Activated naive CD4-positive, alpha-beta T cell treated with anti-CD3 and anti-CD28 coated beads for 36 hours (primary cell): ENCODE measurements around the gene ZNF652. TPM values are rescaled to one million over a fixed set of nuclear protein-coding genes. Genes with fewer than 3 reads are reported as not detected.
"Not testable (repeated sequence)": the region's sequence is repeated elsewhere in the genome, so short reads cannot be mapped to it uniquely, and the experiment has no call there.

ENCODE experiments used
- CTCF ChIA-PET: fragments of 350-600 bp; sonication (Branson Sonifier 250); formaldehyde crosslinking; loops from one replicate; lab custom pipeline; 2021; ENCODE audit warnings: antibody characterized with exemption; lab: Charles Lee
- DNase-seq: peaks from one replicate; pipeline ENCODE4 v3.0.0-alpha.2; 2020
- H3K27ac Mint-ChIP-seq: one replicate; pipeline ENCODE4 v1.8.0; 2021; ENCODE audit warnings: mild to moderate bottlenecking, mixed read lengths
- H3K27me3 Mint-ChIP-seq: one replicate; pipeline ENCODE4 v1.8.0; 2021; ENCODE audit warnings: low read depth, mixed read lengths
- H3K36me3 Mint-ChIP-seq: one replicate; pipeline ENCODE4 v1.8.0; 2021; ENCODE audit warnings: low read depth, mixed read lengths
- H3K4me1 Mint-ChIP-seq: one replicate; pipeline ENCODE4 v1.8.0; 2021; ENCODE audit warnings: low read depth, mixed read lengths
- H3K4me3 Mint-ChIP-seq: one replicate; pipeline ENCODE4 v1.8.0; 2021; ENCODE audit warnings: mild to moderate bottlenecking, moderate library complexity, mixed read lengths
- H3K9me3 Mint-ChIP-seq: one replicate; pipeline ENCODE4 v1.8.0; 2021; ENCODE audit warnings: mixed read lengths
- intact Hi-C: fragments of 100-400 bp; cut with micrococcal nuclease; formaldehyde crosslinking; loops from one replicate; pipeline ENCODE4 v1.15.1; 2023
- total RNA-seq, 2 experiments: library from RNA; stranded (reverse); gene quantifications; one replicate each; pipeline ENCODE4 v1.2.3, GENCODE V29; 2021

Gene ZNF652
- total RNA-seq, 2 experiments from 2014 or later, result 5.5 to 5.8 TPM

DNA sequence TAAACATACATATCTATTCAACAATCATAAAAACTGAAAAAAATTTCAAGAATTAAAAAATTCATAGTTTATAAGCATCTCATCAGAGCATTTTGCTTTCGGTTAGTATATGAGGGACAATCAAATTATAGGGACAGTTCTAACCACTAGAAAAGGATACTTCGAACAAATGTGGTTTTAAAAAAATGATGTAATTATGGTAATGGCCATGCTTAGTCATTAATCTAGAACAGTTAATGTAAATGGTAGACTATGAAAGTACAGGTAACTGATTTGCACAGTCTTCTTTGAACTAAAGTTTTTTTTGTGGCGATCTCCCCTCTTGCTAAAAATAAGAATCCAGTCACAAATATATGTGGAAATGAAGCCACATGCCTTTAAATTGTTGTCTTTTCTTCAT, 67.9 kb downstream of the ZNF652 start:
- Mint-ChIP-seq H3K4me3 (no peak overlapping the region), H3K4me1 (peaks cover 6% of the 10 kb centered on the region)
- intact Hi-C loops, result no loop called here

DNA sequence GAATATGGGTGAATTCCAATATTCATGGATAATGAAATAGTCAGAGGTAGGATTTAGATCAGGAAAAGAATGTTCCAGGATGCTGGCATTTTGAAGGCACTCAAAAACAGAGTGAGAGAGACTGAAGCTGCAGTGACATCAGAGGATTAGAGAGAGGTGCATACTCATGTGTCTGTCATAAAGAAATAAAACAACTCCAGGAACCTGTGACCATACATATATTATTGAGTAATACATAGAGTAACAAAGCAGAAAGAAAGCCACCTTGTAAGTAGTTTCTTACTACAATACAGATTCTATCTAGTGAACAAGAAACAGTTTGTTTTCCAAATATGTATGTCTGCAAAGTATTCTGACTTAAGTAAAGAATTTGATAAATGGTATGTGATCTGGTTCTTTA, 69.1 kb downstream of the ZNF652 start:
- Mint-ChIP-seq H3K9me3 (no peaks in the 10 kb centered on the region), H3K27me3 (no peaks in the 10 kb centered on the region), H3K36me3 (no peaks in the 10 kb centered on the region), H3K4me1 (peaks cover 6% of the 10 kb centered on the region), H3K27ac (no peak overlapping the region), H3K4me3 (no peak overlapping the region)
- intact Hi-C loops, result no loop called here
- DNase-seq, result no peak
- CTCF ChIA-PET, result no interaction called here

More for the DNA sequence above, 67.9 kb downstream of the ZNF652 start:
- CTCF ChIA-PET, result no interaction called here
- H3K27ac Mint-ChIP-seq, result no peak overlapping the region
- H3K27me3 Mint-ChIP-seq, result no peaks in the 10 kb centered on the region
- no peak for DNase-seq
- H3K9me3 Mint-ChIP-seq, result no peaks in the 10 kb centered on the region
- no peaks in the 10 kb centered on the region for H3K36me3 Mint-ChIP-seq

DNA sequence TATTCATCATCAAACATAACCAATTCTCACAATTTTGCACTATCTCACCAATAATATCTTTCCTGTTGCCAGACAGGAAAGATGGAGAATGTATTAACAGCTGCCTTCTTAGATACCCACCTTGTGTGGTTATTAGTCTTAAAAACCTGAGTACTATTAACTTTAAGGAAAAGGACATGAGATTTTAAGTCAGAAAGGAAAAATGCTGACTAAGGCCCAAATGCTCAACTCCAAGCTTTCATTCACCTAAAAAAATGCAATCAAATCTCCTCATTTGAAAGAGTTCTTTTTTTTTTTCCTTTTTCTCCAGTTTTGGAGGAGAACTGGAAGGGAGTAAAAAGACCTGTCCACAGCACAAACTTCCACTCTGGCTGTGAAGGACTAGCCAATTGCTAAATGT, 70.1 kb downstream of the ZNF652 start:
- CTCF ChIA-PET, result interaction anchor here (0.7 to 2.2 kb wide), 8 partner anchors 16 to 297 kb away, joined by 3 to 15 read pairs (median 4); no protein-coding TSS in a partner anchor
- Mint-ChIP-seq H3K27me3 (no peaks in the 10 kb centered on the region), H3K36me3 (no peaks in the 10 kb centered on the region), H3K27ac (no peak overlapping the region), H3K4me1 (peaks cover 6% of the 10 kb centered on the region), H3K4me3 (no peak overlapping the region), H3K9me3 (no peaks in the 10 kb centered on the region)
- no peak for DNase-seq
- intact Hi-C loops, result loop anchor here (2.0 kb wide), 1 partner anchor 61 kb away; the partner anchor contains the start of gene PHOSPHO1

DNA sequence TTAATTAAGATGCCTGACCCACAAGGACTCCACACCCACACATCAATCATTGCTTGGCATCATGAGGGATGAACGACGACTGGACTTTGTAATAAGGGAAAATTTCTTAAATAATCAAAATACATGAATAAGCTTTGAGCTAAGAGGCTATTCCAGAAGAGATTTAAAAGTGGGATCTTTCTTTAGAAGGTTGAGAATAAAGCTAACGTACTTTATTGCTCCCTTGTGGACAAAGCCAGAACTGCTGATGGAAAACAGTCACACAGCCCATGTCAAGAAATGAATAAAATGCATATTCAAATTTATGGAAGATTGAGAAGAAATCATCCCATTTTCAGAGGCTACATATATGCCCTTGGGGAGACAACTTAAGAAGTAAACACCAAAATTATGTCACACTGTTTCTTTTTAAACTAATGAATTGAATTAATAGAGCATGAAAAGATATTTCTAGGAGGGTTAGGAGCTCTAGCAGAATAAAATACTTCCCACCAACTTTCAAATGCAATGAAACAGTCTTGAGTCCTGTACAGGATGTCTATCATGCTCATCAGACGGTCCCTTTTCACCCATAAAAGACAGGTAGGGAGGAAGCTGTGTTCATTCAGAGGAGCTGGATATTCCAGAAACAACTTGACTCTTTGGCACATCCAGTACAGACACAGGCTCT, 71.2 kb downstream of the ZNF652 start:
- H3K27ac Mint-ChIP-seq, result no peak overlapping the region
- CTCF ChIA-PET, result interaction anchor here (0.7 to 2.2 kb wide), 16 partner anchors 9 to 194 kb away, joined by 3 to 15 read pairs (median 4); partner anchors contain the start of gene PHOSPHO1
- H3K36me3 Mint-ChIP-seq, result no peaks in the 10 kb centered on the region
- H3K4me3 Mint-ChIP-seq, result no peak overlapping the region
- no peaks in the 10 kb centered on the region for H3K9me3 Mint-ChIP-seq
- H3K4me1 Mint-ChIP-seq, result peaks cover 6% of the 10 kb centered on the region
- intact Hi-C loops, result loop anchor here (1.0 to 2.0 kb wide), 2 partner anchors 60 to 111 kb away; partner anchors contain the start of gene PHOSPHO1
- DNase-seq, result peak; percentile 40
- H3K27me3 Mint-ChIP-seq, result no peaks in the 10 kb centered on the region

DNA sequence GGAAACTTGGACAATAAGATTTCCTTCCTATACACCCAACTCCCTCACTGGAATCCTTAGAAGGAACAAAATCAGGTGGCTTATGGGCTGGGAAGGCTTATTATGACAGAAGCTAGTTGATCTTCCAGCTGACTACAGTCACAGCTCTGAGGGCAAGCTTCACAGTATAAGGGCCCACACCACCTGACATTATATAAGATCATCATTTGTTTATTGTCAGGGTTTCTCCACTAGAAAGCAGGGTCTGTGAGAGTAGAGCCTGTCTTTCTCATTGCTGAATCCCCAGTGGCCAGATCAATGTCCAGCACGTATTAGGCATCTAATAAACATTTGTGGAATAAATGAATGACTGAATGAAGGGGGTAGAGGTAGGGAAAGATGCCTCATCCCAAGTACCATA, 73.7 kb downstream of the ZNF652 start:
- CTCF ChIA-PET, result interaction anchor here (1.2 to 1.9 kb wide), 2 partner anchors 60 to 108 kb away, joined by 3 to 4 read pairs; no protein-coding TSS in a partner anchor
- peaks cover 2% of the 10 kb centered on the region for H3K4me1 Mint-ChIP-seq

DNA sequence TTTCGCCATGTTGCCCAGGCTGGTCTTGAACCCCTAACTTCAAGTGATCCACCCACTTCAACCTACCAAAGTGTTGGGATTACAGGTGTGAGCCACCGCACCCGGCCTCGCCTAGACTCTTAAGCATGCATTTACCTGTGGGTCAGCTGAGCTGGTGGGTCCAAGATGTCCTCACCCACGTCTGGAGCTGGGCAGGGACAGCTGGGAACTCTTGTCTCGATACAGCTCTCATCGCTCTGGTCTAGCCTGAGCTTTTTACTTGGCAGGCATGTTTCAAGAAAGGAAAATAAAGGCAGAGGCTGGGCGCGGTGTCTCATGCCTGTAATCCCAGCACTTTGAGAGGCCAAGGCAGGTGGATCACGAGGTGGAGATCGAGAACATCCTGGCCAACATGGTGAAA, 74.6 kb downstream of the ZNF652 start:
- CTCF ChIA-PET, result interaction anchor here (0.6 to 1.9 kb wide), 3 partner anchors 55 to 109 kb away, joined by 3 to 4 read pairs (median 3); no protein-coding TSS in a partner anchor
- H3K27me3 Mint-ChIP-seq, result no peaks in the 10 kb centered on the region
- DNase-seq, result no peak
- intact Hi-C loops, result loop anchor here (5.0 kb wide), 1 partner anchor 125 kb away; no protein-coding TSS in a partner anchor
- H3K9me3 Mint-ChIP-seq, result no peaks in the 10 kb centered on the region
- H3K4me1 Mint-ChIP-seq, result no peaks in the 10 kb centered on the region
- no peaks in the 10 kb centered on the region for H3K36me3 Mint-ChIP-seq
- H3K4me3 Mint-ChIP-seq, result no peak overlapping the region
- H3K27ac Mint-ChIP-seq, result no peak overlapping the region

More for the DNA sequence above, 73.7 kb downstream of the ZNF652 start:
- H3K27ac Mint-ChIP-seq, result no peak overlapping the region
- H3K9me3 Mint-ChIP-seq, result no peaks in the 10 kb centered on the region
- H3K27me3 Mint-ChIP-seq, result no peaks in the 10 kb centered on the region
- H3K36me3 Mint-ChIP-seq, result no peaks in the 10 kb centered on the region
- H3K4me3 Mint-ChIP-seq, result no peak overlapping the region
- intact Hi-C loops, result loop anchor here (5.0 kb wide), 1 partner anchor 126 kb away; no protein-coding TSS in a partner anchor
- no peak for DNase-seq

DNA sequence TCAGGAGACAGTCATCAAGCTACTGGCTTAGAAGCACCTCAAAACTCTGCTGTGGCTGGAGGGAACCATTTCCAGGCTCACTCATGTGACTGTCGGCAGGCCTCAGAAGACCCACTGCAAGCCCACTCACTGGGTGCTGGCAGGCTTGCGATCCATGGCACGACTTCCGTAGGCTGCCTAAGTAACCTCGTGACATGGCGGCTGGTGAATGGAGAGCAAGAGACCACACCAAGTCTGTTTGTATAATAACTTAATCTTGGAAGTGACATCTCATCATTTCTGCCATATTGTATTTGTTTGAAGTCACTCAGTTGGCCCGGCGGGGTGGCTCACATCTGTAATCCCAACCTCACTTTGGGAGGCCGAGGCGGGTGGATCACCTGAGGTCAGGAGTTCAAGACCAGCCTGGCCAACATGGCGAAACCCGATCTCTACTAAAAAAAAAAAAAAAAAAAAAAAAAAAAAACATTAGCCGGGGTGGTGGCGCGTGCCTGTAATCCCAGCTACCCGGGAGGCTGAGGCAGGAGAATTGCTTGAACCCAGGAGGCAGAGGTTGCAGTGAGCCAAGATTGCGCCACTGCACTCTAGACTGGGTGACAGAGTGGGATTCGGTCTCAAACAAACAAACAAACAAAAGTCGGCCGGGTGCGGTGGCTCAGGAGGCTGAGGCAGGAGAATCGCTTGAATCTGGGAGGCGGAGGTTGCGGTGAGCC, 75.6 kb downstream of the ZNF652 start:
- H3K27me3 Mint-ChIP-seq, H3K27ac Mint-ChIP-seq, DNase-seq, H3K9me3 Mint-ChIP-seq, H3K36me3 Mint-ChIP-seq, CTCF ChIA-PET, H3K4me3 Mint-ChIP-seq, H3K4me1 Mint-ChIP-seq: not testable (repeated sequence)
- intact Hi-C loops, result loop anchor here (5.0 kb wide), 1 partner anchor 124 kb away; no protein-coding TSS in a partner anchor

DNA sequence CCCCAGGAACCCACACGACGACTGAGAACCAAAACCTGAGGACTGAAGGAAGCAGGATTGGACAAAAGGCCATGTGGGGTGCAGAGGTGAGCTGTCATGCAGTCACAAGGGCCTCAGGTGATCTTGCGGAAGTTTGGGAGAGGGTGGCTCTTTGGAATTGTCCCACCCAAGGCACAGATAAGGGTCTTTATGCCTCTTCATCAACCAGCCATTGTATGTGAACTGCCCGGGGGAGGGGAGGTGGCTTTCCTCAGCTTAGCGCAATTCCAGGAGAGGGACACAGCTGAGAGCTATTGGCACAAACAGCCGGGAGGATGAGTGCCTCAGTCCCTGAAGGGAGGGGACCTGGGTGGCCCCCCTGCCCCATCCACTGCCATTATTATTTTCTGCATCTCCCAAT, 76.3 kb downstream of the ZNF652 start:
- Mint-ChIP-seq H3K9me3 (no peaks in the 10 kb centered on the region), H3K27me3 (no peaks in the 10 kb centered on the region), H3K36me3 (no peaks in the 10 kb centered on the region), H3K27ac (no peak overlapping the region), H3K4me1 (no peaks in the 10 kb centered on the region), H3K4me3 (no peak overlapping the region)
- CTCF ChIA-PET, result no interaction called here
- no peak for DNase-seq
- intact Hi-C loops, result loop anchor here (5.0 kb wide), 1 partner anchor 123 kb away; no protein-coding TSS in a partner anchor

DNA sequence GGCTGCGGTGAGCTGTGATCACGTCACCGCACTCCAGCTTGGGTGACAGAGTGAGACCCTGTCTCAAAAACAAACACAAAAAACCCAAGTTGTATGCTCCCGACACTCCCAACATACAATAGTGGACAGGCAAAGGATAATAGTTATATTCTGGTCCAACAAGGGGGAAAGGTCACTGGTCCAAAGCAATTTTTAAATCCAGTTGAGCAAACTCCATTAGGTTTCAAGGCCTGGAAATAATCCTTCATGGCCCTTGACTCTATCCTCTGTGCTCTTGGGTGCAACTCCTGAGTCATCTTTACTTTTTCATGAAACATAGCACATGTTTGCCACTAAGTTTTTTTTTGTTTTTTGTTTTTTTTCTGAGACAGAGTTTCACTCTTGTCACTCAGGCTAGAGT, 81.1 kb downstream of the ZNF652 start:
- no peak overlapping the region for H3K27ac Mint-ChIP-seq
- intact Hi-C loops, result no loop called here
- no peaks in the 10 kb centered on the region for H3K27me3 Mint-ChIP-seq
- no peak overlapping the region for H3K4me3 Mint-ChIP-seq
- no peaks in the 10 kb centered on the region for H3K4me1 Mint-ChIP-seq
- no peak for DNase-seq
- CTCF ChIA-PET, result no interaction called here
- no peaks in the 10 kb centered on the region for H3K9me3 Mint-ChIP-seq
- no peaks in the 10 kb centered on the region for H3K36me3 Mint-ChIP-seq

DNA sequence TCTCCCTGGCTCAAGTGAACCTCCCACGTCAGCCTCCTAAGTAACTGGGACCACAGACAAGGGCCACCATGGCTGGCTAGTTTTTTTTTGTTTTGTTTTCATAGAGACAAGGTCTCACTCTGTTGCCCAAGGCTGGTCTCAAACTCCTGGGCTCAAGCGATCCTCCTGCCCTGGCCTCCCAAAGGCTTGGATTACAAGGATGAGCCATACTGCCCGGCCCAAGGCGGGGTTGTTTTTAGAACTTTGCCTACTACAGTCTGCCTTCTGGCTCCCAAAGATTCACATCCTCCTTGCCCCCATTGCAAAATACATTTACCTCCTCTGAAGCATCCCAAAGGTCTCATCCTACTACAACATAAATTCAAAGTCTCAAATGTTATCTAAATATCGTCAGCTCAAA, 82.0 kb downstream of the ZNF652 start:
- intact Hi-C loops, result no loop called here
- H3K4me1 Mint-ChIP-seq, result no peaks in the 10 kb centered on the region
- DNase-seq, result no peak
- H3K27me3 Mint-ChIP-seq, result no peaks in the 10 kb centered on the region
- no peaks in the 10 kb centered on the region for H3K36me3 Mint-ChIP-seq
- no peak overlapping the region for H3K27ac Mint-ChIP-seq
- no peaks in the 10 kb centered on the region for H3K9me3 Mint-ChIP-seq
- H3K4me3 Mint-ChIP-seq, result no peak overlapping the region
- CTCF ChIA-PET, result no interaction called here

DNA sequence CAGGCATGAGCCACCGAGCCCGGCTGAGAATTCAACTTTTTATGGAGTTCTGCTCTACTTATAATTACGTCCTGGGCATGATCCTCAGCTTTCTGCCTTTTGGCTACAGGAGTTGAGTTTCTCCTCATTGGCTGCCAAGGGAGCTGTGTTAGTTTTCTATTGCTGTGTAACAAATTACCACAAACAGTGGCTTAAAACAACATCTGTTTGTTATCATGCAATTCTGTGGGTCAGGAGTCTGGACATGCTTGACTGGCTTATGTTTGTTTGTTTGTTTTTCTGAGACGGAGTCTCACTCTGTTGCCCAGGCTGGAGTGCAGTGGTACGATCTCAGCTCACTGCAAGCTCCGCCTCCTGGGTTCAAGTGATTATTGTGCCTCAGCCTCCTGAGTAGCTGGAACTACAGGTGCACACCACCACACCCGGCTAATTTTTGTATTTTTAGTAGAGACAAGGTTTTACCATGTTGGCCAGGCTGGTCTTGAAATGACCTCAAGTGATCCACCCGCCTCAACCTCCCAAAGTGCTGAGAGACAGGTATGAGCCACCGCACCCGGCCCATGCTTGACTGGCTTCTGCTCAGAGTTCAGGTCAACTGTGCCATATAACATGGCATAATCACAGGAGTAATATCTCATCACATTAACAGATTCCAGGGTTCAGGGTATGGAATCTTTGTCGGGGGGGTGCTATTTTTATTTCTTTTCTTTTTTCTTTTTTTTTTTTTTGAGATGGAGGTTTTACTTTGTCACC, 82.6 kb downstream of the ZNF652 start:
- H3K27ac Mint-ChIP-seq, DNase-seq, CTCF ChIA-PET, H3K4me1 Mint-ChIP-seq, H3K4me3 Mint-ChIP-seq, intact Hi-C loops, H3K36me3 Mint-ChIP-seq, H3K27me3 Mint-ChIP-seq, H3K9me3 Mint-ChIP-seq: not testable (repeated sequence)

DNA sequence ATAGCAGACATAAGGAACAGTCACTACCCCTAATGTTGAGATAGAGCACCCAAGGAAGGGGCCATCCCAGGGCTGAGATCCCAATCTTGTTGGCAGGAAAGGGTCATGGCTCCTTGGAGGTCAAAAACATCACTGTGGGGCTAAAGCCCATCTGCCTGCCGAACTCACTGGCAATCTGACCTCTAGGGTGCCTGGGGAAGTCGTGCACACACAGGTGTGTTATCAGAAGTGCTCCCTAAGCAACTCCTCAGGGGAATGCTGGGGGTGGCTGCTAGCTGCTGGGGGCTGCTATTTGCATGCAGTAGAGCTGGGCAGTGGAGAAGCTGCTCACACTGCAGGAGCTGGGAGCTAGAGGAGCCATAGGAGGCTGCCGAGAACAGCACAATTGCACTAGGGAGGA, 84.0 kb downstream of the ZNF652 start:
- Mint-ChIP-seq H3K27me3 (no peaks in the 10 kb centered on the region), H3K4me3 (no peak overlapping the region), H3K27ac (no peak overlapping the region), H3K9me3 (no peaks in the 10 kb centered on the region), H3K36me3 (no peaks in the 10 kb centered on the region), H3K4me1 (no peaks in the 10 kb centered on the region)
- CTCF ChIA-PET, result no interaction called here
- no peak for DNase-seq
- intact Hi-C loops, result no loop called here
